ENCODE results near the gene COLEC11.

Gene COLEC11

GRCh38 chr2:3679180-3679579 lies 84.3 kb downstream of the COLEC11 start:
- no peak for DNase-seq

- no peak for DNase-seq
These were observed 84.9 kb downstream of the COLEC11 start for GRCh38 chr2:3679616-3680393.

GRCh38 chr2:3680548-3681345 lies 85.8 kb downstream of the COLEC11 start:
- DNase-seq, result no peak

- no peak for DNase-seq
These were observed 86.7 kb downstream of the COLEC11 start for GRCh38 chr2:3681625-3682024.

GRCh38 chr2:3682811-3683210 lies 87.9 kb downstream of the COLEC11 start:
- DNase-seq, result no peak

GRCh38 chr2:3683748-3684454 lies 89.0 kb downstream of the COLEC11 start:
- DNase-seq, result no peak

- no peak for DNase-seq
These were observed 95.3 kb downstream of the COLEC11 start for GRCh38 chr2:3689998-3690748.

- no peak for DNase-seq
These were observed 97.5 kb downstream of the COLEC11 start for GRCh38 chr2:3692375-3692774.
